ENCODE data around the gene SYNRG. TPM values are rescaled to one million over a fixed set of nuclear protein-coding genes. Genes with fewer than 3 reads are reported as not detected.

Gene SYNRG
- total and polyA plus RNA-seq, 2 of the 13 experiments (the other 11 are each of a cell fraction or from before 2014, with no cell fraction given) = 7.3 to 8.7 TPM

DNA sequence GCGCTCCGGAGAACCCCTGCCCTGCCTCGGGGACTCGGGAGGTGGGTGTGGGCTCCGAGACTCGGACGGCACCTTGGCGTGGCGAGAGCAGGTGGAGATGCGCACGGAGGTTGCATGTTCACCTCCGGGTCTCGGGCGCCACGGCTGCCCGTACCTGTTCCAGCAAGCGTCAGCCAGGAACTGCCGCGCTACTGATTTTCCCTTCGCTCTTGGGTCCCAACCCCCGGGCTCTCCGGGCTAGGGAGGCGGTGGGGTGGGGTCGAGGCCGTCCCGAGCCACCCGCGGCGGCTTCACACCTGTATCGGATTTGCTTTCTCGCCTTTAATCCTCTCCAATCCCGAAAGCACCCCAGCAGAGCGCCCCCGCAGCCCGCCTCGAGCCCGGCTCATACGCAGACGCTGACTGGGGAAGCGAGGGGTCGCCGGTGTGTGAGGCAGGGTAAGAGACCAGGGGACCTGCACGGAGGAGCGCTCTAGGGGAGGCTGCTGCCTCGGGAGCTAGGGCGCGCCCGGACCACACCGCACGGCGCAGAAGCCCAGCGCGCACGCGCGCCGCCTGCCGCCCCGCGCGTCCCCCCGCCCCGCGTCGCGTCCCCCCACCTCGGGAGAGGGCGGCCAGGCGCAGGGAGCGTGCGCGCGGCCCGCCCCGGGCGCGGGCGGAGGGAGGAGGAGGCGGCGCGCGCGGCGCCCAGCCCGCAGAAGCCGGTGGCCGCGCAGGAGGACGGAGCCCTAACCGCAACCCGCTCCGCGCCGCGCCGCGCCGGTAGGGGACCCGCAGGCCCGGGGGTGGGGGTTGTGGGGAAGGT is 119.8 kb downstream of the SYNRG start, which contains the start of gene DUSP14 (continued):
- TF ChIP-seq HNRNPK (IDR thresholded peaks at IDR 0.05; ENCODE audit: low read depth, low read length, poor library complexity, severe bottlenecking) = no peak
- TF ChIP-seq KAT7 (CRISPR knock-in tag; IDR thresholded peaks at IDR 0.05; ENCODE audit: borderline replicate concordance) = no peak
- TF ChIP-seq ZFP82 (CRISPR knock-in tag; IDR thresholded peaks at IDR 0.05; ENCODE audit: borderline replicate concordance) = no peak
- TF ChIP-seq SALL2 (CRISPR knock-in tag; IDR thresholded peaks at IDR 0.05) = no peak
- TF ChIP-seq, protein P1, sequence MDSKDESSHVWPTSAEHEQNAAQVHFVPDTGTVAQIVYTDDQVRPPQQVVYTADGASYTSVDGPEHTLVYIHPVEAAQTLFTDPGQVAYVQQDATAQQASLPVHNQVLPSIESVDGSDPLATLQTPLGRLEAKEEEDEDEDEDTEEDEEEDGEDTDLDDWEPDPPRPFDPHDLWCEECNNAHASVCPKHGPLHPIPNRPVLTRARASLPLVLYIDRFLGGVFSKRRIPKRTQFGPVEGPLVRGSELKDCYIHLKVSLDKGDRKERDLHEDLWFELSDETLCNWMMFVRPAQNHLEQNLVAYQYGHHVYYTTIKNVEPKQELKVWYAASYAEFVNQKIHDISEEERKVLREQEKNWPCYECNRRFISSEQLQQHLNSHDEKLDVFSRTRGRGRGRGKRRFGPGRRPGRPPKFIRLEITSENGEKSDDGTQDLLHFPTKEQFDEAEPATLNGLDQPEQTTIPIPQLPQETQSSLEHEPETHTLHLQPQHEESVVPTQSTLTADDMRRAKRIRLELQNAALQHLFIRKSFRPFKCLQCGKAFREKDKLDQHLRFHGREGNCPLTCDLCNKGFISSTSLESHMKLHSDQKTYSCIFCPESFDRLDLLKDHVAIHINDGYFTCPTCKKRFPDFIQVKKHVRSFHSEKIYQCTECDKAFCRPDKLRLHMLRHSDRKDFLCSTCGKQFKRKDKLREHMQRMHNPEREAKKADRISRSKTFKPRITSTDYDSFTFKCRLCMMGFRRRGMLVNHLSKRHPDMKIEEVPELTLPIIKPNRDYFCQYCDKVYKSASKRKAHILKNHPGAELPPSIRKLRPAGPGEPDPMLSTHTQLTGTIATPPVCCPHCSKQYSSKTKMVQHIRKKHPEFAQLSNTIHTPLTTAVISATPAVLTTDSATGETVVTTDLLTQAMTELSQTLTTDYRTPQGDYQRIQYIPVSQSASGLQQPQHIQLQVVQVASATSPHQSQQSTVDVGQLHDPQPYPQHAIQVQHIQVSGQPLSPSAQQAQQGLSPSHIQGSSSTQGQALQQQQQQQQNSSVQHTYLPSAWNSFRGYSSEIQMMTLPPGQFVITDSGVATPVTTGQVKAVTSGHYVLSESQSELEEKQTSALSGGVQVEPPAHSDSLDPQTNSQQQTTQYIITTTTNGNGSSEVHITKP (CRISPR knock-in tag; IDR thresholded peaks at IDR 0.05; ENCODE audit: low read depth) = 0 out of 2 replicates have a peak, but pooled peaks have one; percentile 40
- no peak for TF ChIP-seq MEF2D (CRISPR knock-in tag; IDR thresholded peaks at IDR 0.05)
- TF ChIP-seq ZNF839 (CRISPR knock-in tag; IDR thresholded peaks at IDR 0.05; ENCODE audit: borderline replicate concordance) = no peak
- peak; percentile 54; the same call in 1 of the 2 replicates for TF ChIP-seq SAFB2 (CRISPR knock-in tag; IDR thresholded peaks at IDR 0.05; ENCODE audit: borderline replicate concordance, low read depth)
- TF ChIP-seq, protein P2, sequence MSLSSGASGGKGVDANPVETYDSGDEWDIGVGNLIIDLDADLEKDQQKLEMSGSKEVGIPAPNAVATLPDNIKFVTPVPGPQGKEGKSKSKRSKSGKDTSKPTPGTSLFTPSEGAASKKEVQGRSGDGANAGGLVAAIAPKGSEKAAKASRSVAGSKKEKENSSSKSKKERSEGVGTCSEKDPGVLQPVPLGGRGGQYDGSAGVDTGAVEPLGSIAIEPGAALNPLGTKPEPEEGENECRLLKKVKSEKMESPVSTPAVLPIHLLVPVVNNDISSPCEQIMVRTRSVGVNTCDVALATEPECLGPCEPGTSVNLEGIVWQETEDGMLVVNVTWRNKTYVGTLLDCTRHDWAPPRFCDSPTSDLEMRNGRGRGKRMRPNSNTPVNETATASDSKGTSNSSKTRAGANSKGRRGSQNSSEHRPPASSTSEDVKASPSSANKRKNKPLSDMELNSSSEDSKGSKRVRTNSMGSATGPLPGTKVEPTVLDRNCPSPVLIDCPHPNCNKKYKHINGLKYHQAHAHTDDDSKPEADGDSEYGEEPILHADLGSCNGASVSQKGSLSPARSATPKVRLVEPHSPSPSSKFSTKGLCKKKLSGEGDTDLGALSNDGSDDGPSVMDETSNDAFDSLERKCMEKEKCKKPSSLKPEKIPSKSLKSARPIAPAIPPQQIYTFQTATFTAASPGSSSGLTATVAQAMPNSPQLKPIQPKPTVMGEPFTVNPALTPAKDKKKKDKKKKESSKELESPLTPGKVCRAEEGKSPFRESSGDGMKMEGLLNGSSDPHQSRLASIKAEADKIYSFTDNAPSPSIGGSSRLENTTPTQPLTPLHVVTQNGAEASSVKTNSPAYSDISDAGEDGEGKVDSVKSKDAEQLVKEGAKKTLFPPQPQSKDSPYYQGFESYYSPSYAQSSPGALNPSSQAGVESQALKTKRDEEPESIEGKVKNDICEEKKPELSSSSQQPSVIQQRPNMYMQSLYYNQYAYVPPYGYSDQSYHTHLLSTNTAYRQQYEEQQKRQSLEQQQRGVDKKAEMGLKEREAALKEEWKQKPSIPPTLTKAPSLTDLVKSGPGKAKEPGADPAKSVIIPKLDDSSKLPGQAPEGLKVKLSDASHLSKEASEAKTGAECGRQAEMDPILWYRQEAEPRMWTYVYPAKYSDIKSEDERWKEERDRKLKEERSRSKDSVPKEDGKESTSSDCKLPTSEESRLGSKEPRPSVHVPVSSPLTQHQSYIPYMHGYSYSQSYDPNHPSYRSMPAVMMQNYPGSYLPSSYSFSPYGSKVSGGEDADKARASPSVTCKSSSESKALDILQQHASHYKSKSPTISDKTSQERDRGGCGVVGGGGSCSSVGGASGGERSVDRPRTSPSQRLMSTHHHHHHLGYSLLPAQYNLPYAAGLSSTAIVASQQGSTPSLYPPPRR (CRISPR knock-in tag; IDR thresholded peaks at IDR 0.05; ENCODE audit: borderline replicate concordance) = no peak
- TF ChIP-seq JUND (CRISPR knock-in tag; IDR thresholded peaks at IDR 0.05) = no peak
- no peak for TF ChIP-seq PAX8 (CRISPR knock-in tag; IDR thresholded peaks at IDR 0.05; ENCODE audit: borderline replicate concordance)
- TF ChIP-seq PAF1 (CRISPR knock-in tag; IDR thresholded peaks at IDR 0.05) = no peak
- TF ChIP-seq SOX5 (CRISPR knock-in tag; IDR thresholded peaks at IDR 0.05; ENCODE audit: borderline replicate concordance) = peak; percentile 7; the same call in 1 of the 2 replicates
- TF ChIP-seq, protein P3, sequence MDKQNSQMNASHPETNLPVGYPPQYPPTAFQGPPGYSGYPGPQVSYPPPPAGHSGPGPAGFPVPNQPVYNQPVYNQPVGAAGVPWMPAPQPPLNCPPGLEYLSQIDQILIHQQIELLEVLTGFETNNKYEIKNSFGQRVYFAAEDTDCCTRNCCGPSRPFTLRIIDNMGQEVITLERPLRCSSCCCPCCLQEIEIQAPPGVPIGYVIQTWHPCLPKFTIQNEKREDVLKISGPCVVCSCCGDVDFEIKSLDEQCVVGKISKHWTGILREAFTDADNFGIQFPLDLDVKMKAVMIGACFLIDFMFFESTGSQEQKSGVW (CRISPR knock-in tag; IDR thresholded peaks at IDR 0.05; ENCODE audit: borderline replicate concordance) = no peak; the same call in 1 of the 2 replicates
- TF ChIP-seq ZNF207 (IDR thresholded peaks at IDR 0.05; ENCODE audit: borderline replicate concordance) = no peak
- TF ChIP-seq, protein P4, sequence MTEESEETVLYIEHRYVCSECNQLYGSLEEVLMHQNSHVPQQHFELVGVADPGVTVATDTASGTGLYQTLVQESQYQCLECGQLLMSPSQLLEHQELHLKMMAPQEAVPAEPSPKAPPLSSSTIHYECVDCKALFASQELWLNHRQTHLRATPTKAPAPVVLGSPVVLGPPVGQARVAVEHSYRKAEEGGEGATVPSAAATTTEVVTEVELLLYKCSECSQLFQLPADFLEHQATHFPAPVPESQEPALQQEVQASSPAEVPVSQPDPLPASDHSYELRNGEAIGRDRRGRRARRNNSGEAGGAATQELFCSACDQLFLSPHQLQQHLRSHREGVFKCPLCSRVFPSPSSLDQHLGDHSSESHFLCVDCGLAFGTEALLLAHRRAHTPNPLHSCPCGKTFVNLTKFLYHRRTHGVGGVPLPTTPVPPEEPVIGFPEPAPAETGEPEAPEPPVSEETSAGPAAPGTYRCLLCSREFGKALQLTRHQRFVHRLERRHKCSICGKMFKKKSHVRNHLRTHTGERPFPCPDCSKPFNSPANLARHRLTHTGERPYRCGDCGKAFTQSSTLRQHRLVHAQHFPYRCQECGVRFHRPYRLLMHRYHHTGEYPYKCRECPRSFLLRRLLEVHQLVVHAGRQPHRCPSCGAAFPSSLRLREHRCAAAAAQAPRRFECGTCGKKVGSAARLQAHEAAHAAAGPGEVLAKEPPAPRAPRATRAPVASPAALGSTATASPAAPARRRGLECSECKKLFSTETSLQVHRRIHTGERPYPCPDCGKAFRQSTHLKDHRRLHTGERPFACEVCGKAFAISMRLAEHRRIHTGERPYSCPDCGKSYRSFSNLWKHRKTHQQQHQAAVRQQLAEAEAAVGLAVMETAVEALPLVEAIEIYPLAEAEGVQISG (CRISPR knock-in tag; IDR thresholded peaks at IDR 0.05) = 0 out of 2 replicates have a peak, but pooled peaks have one; percentile 4

Measured in HepG2 (cell line).